ENCODE data around the gene BCL2. TPM values are rescaled to one million over a fixed set of nuclear protein-coding genes. Genes with fewer than 3 reads are reported as not detected.

Gene BCL2
- total RNA-seq, 1 donor from 2014 or later = 47.3 TPM

DNA sequence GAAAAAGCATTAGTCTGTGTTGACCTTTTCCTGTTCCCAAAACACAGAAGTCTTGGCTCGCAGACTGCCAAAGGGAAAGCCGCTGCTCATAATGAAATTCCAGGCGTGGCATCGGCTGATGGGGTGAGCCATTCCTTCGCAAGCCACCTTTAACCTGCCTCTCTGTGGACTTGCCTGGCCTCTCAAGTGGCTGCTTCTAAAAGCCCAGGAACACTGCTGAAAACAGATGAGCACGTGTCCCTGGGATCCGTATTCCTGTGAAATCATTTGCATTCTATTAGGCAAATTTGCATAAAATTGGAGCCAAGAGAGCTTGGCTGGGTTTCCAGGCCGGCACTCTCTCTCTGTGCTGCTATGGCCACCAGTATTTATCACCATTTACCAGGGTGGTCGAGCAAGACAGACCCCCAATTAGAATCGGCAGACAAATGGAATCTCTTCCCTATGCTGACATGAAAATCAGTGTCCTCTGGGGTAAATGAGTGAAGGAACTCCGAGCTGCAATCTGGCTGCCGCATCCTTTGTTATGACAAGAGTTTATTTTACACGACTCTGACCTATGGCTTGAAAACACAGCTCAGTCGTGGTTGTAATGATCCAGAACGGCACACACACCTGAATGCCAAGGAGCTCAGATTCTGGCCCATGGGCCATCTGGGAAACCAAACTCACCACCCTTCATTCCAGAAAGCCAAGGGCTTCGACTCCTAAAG is 21.7 kb downstream of the BCL2 start:
- DNase-seq (ENCODE audit: low spot score) (no peak), ATAC-seq (peak; percentile 67)
- intact Hi-C loops (cut with DNase I) = no loop called here

DNA sequence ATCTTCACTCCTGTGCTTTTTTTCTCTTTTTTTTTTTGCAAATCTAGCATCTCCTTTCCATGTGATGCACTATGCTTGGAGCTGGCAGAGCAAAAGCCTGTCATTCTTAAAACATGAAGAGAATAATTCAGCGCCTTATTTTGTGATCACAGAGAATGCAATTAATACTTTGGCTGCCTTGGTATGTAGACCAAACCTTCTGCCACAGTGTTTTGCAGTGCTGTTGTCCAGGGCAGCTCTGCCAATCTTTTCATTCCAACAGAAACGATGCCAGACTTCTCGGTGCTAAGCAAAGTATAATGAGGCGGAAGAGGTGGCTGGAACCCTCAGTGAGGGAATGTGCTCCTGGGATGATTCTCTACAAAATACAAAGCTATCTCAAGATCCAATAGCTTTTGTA is 25.6 kb downstream of the BCL2 start:
- DNase-seq (ENCODE audit: low spot score) = no peak
- no peak for ATAC-seq
- intact Hi-C loops (cut with DNase I) = no loop called here

DNA sequence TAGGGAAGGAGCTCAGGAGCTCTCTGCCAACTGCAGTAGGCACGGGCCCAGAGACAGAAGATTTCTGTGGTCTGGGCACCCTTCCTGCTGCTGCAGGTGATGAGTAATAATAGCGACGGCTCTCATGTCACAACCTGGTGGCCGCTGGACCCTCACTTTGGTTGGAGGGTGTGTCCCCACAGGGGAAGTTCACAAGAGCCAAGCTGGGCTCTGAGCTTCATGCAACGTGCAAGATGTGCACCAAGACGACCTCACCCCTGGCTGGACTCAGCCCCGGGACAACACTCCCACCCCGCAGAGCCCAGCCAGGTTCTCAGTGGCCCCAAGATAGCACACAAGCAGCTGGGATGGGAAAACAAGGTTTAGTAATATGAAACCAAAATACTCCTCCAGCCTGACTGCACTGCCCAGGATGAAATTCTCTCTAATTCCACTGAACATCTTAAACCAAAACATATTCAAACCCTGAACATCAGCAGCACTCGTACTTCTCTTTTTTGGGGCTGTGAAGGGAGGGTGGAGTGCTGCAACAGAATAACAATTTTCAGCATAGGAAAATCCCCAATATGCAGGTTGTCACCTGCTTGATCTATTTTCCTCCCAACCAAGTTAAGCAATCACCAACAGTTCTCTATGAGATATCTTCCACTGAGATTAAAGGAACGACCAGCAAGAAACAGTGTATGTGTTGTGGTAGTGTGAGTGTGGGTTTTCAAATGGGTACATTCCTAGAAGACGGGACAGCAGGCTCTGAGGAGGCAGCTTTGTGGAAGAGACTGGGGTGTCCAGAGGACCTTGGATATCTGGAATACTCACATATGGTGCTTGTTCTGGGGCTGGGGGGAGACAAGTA is 26.5 kb downstream of the BCL2 start:
- no peak for ATAC-seq

DNA sequence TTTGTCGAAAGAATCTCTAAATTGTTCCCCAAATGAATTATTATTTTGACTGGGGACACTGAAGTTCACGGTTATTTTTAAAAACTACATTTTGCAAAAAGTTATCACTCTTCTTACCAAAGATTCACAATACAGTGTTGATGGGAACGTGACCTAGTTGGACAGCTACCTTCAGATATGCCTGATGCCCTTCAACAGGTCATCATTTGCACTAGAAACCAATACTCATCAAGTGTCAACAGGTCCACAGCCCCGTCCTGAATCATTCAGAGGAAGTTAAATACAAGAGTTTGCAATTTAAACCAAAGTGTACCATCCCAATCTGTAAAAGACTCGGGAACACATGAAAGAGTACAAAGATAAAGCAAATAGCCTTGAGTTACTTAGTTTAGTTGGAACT is 28.3 kb downstream of the BCL2 start:
- intact Hi-C loops (cut with DNase I) = no loop called here
- no peak for ATAC-seq
- no peak for DNase-seq (ENCODE audit: low spot score)

More for the DNA sequence above, 26.5 kb downstream of the BCL2 start:
- intact Hi-C loops (cut with DNase I) = no loop called here
- no peak for DNase-seq (ENCODE audit: low spot score)

DNA sequence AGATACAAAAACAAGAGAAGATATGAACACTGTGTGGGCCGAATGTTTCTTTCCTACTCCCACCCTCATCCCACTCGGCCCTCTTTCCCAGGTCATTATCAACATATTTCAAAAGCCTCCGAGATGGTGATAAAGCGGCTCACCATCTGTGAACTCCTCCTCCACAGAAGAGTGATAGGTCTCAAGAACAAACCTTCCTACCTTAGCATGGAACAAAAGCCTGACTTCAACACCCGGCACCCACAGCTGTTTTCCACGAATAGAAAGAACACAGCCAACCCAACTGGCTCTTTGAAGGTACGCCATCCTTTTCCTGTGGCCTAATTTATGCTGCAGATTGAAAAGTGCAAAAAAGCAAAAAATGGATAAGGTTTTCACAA is 28.8 kb downstream of the BCL2 start:
- ATAC-seq = no peak
- DNase-seq (ENCODE audit: low spot score) = no peak

DNA sequence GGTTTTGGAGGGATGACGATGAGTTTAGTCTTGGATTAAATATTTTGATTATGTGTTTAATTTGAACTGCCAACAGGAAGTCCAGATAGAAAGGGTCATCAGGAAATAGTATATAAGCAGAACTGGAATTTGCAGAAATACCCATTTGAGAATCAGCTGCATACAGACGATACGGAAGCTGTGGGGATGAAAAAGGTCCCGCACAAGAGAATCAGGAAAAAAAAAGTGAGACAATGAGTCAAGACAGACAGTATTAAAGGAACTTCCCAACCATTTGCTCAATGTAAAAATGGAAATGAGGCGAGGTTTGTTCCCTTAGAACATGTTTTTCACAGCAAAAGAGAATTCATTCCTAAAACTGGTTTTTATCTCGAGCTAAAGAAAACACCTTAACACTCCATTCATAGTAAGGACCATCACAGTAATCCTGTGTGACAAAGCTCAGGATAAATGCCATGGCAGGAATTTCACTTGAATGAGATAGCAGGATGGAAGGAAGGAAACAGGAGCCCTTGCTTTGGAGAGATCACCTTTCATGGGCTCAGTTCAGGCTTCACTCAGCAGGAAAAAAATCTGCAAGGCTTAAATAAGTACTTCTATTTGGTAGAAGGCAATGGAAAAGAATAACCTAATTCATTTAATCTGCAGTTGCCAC is 29.3 kb downstream of the BCL2 start:
- ATAC-seq (no peak), DNase-seq (ENCODE audit: low spot score) (no peak)
- intact Hi-C loops (cut with DNase I) = no loop called here

More for the DNA sequence above, 28.8 kb downstream of the BCL2 start:
- intact Hi-C loops (cut with DNase I) = no loop called here

DNA sequence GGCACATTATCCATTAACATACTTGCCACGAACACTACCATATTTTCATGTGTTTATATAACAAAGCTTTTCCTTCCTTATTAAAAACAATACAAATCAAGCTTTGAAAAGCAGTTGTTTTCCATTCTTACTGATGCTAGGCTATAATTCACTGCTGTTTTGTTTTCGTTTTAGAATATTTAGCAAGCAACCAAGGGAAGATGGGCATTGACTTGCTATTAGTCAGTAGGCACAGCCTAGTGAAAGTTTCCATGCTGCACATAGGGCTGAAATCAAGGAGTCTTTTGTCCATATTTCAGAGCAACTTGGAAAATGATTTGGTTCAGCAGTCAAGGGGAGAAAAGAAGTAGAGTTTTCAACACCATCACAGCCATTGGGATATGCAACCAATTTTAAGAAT is 31.3 kb downstream of the BCL2 start:
- ATAC-seq (no peak), DNase-seq (ENCODE audit: low spot score) (no peak)
- intact Hi-C loops (cut with DNase I) = no loop called here

DNA sequence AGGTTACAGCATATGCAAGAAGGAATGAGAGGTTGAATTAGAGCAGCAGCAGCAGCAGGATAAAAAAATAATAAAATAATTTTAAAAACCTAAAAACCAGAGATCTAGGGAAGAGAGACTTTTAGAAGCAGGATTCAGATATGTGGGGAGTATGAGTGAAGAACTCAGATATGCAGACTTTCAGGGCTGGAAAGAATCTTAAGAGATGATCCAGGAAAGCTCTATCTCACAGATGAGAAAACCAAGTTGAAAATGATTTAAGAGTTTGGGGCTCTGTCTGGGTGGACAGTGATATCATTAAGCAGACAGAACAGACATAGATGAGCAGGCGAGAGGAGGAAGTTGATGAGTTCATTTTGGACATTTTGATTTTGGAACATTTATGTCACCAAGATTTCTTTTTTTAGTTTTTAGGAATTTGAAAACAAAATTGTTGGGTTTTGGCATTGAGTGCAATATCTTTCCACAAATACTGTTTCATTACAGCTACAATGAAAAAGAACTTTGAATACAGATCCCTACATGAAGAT is 31.8 kb downstream of the BCL2 start:
- DNase-seq (ENCODE audit: low spot score) (no peak), ATAC-seq (no peak)
- intact Hi-C loops (cut with DNase I) = no loop called here

DNA sequence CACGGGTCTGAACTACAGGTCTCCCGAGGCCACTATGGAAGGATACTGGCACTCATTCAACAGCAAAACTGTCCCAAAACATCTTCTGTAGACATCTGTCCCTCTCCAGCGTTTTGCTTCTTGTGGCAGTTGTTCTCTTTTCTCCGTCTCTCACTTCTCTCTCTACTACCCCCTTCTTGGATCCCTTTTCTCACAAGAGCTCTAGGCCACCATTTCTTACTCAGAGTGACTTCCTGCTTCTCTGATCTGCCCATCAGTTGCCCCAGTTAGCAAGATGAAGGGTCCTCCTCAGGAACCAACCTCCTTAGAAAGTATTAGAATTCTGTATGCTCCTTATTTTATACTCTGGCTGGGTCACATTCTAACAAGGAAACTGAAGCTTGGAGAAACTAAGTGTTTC is 32.6 kb downstream of the BCL2 start:
- no peak for DNase-seq (ENCODE audit: low spot score)
- no peak for ATAC-seq
- intact Hi-C loops (cut with DNase I) = no loop called here

DNA sequence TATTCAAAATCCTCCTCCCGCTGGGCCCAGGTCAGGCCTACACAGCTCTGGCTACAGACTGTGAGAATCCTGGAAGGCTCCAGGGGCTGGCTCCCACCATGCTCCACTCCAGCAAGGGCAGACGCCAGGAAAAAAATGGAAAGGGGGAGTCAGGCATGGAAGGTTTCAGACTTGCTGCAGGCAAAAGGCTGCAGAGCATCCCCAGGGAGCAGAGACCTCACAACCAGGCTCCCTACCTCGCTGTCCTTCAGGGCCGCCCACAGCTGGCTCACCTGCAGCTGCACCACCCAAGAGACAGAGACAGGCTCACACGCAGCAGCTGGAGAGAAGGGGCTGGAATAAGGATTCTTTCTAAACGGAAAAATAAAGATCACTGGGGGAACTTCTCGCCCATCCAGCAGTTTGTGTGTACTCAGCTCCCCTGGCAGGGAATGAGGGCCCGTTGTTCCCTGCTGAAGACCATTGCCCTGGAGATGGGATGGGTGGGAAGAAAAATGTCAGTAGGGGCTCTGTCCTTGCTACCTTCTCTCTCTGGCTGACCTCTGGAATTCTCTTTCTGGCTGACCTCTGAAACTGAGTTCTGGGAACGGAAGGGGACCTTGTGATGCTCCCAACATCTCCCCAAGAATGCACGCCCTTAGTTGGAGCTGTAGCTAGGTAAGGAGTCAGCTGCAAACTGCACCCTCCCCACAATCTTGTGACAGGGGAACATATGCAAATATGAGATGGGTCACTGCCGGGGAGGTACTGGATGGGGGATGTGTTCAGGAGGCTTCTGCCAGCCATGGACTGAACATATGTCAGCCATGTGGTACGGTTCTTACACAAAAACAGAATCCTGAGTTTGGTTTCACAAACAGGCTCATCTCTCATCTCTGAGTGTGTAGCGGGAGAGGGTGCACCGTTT is 34.5 kb downstream of the BCL2 start:
- DNase-seq (ENCODE audit: low spot score) = no peak
- intact Hi-C loops (cut with DNase I) = no loop called here
- ATAC-seq = peak; percentile 35

DNA sequence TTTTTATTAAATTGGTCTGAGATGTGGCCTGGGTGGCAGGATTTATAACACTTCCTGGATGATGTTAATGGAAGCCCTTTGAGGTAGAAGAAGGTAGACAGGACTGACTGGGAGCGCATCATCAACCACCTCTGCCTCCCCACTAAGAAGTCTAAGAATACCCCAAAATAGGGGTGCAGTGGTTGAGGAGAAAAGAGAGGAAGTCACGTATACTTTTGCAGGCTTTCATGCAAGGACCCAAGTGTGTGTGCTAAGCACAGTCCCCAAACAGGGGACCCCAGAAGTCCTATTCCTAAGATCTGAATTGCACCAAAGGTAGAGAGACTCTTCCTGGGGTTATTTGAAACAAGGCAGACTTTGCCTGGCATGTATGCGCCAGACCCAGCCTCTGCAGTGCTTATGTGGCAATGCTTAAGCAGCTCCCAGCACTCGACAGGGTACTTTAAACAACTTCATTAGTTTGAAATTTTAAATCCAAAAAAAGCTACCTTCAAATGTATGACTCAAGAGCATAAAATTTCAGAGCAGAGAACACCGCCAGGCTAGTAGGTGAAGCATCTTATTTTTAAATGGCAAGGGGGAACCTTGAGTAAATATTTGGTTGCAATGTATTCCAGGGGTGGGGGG is 35.3 kb downstream of the BCL2 start:
- ATAC-seq (peak; percentile 7), DNase-seq (ENCODE audit: low spot score) (no peak)
- intact Hi-C loops (cut with DNase I) = no loop called here

DNA sequence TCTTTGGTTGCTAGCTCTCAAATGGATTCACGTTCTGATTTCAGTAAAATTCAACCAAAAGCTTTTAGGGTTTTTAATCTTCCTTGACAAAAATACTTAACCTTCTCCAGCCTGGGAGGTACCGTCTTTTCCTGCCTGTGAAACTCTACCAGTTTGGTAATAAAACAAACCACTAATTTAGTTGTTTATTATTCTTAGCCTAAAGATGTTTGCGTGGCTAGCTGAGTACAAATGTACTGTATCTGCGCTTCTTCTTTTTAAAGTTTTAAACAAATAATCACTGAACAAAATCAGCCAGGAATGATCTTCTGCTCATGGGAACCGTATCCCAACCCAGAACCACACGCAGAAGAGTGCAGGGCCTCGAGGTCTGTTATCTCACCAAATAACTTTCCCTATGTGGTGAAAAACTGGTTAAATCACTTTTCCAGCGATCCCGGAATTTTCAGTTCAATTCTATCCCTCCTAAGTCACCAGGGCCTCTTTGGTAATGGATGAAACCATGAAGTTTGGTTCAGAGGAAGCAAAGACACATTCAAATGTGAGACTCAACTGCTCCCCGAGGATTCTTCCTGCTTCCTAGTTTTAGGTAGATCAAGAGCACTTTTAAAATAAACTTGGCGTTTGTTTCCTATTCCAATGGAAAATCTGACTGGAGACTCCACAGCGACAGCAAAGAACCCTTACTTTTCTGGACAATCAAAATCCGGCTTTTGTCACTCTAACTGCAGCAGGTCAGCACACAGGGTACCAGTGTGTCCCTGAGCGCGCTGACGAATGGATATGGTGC is 36.1 kb downstream of the BCL2 start:
- intact Hi-C loops (cut with DNase I) = no loop called here
- DNase-seq (ENCODE audit: low spot score) (no peak), ATAC-seq (peak; percentile 13)

DNA sequence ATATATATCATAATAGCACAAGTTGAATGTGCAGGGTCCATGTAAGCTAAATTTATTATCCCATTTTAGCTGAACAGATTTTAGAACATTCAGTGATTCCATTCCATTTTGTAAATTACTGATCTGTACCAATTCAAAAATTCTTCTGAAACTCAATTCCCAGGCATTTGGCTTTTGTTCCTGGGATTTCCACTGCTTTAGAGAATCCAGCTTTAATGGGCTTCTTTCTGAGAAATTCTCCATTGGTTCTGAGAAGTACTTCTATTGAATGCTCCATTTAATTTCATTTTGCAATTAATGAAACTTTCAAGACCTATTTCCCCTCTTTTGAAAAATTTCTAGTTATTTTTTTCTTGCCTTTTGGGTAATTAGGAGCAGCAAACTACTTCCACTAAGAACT is 36.8 kb downstream of the BCL2 start:
- no peak for ATAC-seq
- intact Hi-C loops (cut with DNase I) = no loop called here
- DNase-seq (ENCODE audit: low spot score) = no peak

DNA sequence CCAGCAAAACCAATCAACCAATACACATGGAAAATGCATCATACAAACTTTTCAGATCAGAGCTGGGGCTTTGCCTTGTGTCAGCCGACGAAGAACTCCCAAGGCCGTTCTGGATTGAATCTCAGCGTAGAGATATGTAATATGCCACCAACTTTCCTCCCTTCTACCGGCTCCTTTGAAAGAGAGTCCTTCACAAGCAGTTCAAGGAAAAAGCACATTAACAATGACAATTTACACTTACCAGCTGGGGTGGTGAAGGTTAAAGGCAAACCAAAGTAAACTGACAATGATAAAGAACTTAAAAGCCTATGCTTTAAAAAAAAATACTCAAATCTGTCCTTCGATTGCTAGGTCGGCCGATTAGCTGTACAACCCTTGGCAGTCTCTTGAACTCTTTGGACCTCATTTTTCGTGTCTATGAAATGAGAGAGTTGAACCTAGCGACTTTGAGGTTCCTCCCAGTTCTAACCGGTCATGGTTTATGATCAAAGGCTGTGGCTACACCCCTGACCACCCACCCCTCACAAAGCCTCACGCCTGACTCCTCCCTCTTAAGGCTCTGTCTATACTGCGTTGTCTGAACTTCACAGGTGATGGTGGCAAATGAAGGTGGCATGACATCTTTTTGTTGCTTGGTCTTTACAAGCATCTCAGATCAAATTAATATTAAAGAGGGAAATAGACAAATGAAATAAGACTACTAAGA is 46.2 kb downstream of the BCL2 start:
- DNase-seq (ENCODE audit: low spot score) (no peak), ATAC-seq (no peak)
- intact Hi-C loops (cut with DNase I) = no loop called here

DNA sequence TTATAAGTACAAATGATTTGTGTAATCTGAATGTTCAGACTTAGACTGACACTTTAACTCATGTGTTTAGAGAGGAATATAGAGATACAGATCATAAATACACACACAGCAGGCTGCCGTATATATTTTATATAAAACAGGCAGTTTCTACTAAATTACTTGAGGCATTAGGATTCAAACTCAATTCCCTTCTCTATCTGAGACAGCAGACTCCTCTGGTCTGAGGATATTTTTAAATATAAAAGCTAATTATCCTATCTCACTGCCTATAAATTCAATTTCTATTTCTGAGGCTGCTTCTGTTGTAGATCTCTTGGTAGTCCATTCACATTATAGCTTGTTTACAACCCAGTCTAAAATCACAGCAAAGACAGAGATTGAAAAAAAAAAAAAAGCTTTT is 46.9 kb downstream of the BCL2 start:
- no peak for DNase-seq (ENCODE audit: low spot score)
- intact Hi-C loops (cut with DNase I) = no loop called here
- ATAC-seq = no peak

DNA sequence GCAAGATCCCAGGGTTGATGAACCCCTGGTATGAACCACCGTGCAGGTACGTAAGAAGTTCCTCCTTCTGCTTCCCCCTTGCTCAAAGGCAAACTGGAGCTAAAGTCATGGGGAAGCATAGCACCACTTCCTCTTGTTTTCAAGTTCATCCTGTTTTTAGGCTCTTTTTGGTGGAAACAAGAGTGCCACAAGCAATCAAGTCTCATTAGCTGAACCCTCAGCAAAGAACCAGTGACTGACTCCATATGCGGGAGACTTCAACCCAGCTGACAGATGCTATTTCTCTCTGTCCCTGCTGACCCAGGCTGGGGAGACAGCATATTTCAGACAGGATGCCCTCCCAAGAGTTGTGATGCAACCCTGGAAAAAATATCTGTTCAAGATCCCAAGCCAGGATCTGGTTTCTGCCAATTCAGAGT is 47.7 kb downstream of the BCL2 start:
- ATAC-seq (peak; percentile 82), DNase-seq (ENCODE audit: low spot score) (no peak)
- intact Hi-C loops (cut with DNase I) = no loop called here

DNA sequence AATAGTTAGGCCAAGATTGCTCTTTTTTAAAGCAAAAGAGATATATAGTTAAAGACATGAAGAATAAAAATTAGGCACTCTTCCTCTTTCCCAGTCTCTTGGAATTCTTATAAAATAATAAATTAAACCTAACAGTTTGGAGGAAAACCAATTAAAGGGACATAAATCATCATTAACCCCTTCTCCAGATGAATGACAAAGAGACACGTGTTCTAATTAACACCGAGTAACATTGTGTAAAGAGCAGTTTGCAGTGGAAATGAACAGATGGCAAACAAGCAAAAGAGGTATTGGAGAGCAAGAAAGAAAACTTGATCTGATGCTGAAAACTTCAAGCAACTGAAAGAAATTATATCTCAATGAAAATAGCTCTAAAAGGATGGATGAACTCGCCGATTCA is 48.4 kb downstream of the BCL2 start:
- DNase-seq (ENCODE audit: low spot score) = no peak
- intact Hi-C loops (cut with DNase I) = no loop called here
- ATAC-seq = no peak

Measured in sciatic nerve (tissue), 2 donors.